Mammary microvascular endothelial cell (primary cell): ENCODE results near the gene TMEM51. TPM values are rescaled to one million over a fixed set of nuclear protein-coding genes. Genes with fewer than 3 reads are reported as not detected.

Source experiments
- total RNA-seq: library from RNA; depleted of rRNA; stranded (reverse); fragments of >200 nt; gene quantifications from 2 replicates; pipeline ENCODE4 v1.2.3, GENCODE V29; 2015

Gene TMEM51, protein sequence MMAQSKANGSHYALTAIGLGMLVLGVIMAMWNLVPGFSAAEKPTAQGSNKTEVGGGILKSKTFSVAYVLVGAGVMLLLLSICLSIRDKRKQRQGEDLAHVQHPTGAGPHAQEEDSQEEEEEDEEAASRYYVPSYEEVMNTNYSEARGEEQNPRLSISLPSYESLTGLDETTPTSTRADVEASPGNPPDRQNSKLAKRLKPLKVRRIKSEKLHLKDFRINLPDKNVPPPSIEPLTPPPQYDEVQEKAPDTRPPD
- 11.9 and 16.5 TPM in 2 replicates for total RNA-seq

DNA sequence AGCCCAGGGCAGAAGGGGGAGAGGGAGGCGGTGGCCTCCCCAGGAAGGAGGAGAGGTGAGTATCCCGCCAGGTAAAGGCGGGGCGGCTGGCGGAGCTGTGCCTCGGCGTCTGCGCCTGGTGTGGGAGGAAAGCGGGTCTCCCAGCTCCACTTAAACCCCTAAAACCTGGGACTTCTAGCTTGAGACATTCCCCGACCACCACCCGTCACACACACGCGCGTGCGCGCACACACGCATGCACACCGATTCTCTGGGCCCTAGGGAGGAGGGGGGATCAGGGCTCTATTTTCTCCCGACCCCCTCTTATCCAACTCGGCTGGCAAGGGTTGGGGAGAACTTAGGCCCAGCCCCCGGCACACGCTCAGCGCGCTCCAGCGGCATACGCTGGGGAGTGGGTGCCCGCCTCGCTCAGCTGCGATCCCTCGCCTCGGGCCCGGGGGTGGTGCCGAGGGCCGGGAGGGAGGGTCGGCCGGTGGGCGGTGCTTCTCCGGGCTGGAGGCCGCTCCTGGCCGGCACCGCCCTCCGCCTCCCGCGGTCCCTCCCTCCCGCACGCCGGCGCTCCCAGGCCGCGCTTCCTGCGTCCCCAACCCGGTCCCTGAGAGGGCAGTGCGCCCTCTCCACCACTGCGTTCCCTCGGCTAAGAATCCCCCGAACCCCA, at the start of gene TMEM51:
TMEM51 (plus strand) TSS at position 564 of the 658 bp plus-strand sequence. CDS start 61,341 bp downstream, outside the sequence.

DNA sequence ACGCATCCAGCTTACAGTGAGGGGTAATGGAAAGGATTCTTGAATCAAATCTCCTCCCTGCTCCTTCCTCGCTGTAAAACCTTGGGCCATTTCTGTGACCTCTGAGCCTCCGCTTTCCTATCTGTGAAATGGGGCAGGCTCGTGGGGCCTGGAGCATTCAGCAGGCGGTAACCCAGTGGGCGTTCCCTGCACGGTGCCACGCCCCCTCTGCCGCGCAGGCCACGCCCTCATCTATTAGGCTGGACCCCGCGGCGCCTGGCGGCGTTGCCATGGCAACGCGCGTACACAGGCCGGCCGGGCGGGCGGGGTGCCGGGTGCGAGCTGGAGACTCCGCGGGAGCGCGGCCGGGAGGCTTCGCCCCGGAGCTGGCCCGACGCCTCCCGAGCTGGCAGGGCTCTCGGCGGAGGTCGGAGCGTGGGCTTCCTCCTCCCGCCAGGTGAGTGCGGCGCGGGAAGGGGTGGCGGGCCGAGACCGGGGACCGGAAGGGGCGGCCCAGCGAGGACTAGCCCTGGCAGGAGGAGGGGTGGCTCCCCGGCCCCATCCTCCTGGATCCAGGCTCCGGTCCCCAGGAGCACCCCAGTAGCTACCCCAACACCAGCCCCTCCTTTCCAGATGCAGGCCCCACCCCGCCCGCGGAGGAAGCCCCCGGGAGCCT, 93.5 kb downstream of the TMEM51 start, which contains the start of gene FHAD1:
FHAD1 (plus strand) TSS at position 264 of the 655 bp plus-strand sequence. CDS start 4,562 bp downstream, outside the sequence.

Other genes starting within 250 kb of the TMEM51 start
- 0.39 and 0.40 TPM in 2 replicates for gene FHAD1, start 93.5 kb downstream of the TMEM51 start, total RNA-seq